Stimulated activated CD4-positive, alpha-beta T cell treated with anti-CD3 and anti-CD28 coated beads, Interleukin-1b, Interleukin-23, amount 100 ng/mL, for 48 hours (primary cell): Measurements from ENCODE around the gene DTNB.
"Not testable (repeated sequence)": the region's sequence is repeated elsewhere in the genome, so short reads cannot be mapped to it uniquely, and the experiment has no call there.

Source experiments
- DNase-seq: peaks from one replicate; pipeline ENCODE4 v3.0.0-alpha.2; 2020

Gene DTNB

GRCh38 chr2:25586726-25587144 is 86.6 kb downstream of the DTNB start:
- peak; percentile 35 for DNase-seq

DNA sequence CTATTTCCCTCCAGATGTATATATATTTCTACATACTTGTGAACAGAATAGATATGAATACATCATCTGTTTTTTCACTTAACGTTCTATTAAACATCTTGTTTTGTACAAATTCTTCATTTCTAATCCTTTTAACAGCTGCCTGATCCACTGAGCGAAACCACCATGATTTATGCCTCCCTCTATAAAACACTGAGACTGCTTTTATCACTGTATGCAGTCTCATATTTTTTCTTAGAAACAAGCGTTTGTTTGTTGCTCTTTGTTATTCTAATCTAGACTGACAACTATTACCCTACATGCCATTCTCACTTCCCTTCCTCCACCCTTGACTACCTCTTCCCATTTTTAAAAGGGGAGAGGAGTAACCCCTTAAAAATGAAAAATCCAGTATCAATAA is 88.2 kb downstream of the DTNB start:
- DNase-seq, result no peak

DNA sequence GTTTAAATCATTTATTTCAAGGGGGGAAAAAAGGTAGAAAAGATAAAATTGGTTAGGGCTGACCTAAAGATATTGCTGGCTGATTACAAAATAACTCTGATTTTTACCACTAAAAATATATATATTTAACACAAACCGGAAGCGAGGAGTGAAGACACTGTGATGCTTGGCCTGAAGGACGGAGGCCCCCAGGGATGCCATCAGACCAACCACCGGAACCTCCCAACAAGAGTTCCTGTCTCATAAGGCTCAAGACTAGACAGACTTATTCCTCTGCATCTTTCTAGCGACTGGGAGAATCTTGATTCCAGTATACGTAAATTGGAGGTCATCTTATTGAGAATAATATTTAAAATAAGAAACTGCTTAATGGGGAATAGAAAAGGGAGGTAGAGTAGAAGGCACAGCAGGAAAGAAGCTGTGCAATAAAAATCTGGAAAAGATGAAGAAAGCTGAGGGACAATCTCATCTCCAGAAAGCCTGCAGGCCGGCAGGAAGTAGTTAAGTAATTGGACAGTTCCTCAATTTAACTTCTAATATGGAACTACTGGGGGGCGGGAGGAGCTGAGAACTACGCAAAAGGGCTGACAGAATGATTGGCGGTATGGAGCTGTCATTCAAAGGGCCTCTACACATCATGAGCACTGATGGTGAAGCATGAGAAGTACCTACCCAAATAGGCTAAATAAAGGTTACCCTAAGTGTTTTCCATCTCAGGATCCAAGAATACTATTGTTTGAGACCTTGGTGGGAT is 91.1 kb downstream of the DTNB start:
- DNase-seq, result no peak

DNA sequence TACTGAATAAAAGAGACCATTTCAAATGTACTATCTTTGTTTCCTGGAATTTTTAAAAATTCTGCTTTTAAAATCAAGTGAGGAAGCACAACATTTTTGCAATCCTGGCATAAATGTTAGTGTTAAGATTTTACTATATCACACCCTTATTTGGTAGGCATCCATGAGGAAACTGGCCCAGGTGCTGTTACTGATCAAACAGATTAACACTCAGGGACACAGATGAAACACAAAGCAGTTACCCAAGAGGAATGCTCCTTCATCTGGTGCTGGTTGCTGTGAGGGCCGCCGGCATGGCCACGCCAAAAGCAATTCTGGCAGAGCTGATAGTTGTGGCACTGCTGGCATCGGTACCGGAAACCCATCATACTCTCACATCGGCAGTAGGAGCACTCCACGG is 96.8 kb downstream of the DTNB start:
- DNase-seq, result no peak

DNA sequence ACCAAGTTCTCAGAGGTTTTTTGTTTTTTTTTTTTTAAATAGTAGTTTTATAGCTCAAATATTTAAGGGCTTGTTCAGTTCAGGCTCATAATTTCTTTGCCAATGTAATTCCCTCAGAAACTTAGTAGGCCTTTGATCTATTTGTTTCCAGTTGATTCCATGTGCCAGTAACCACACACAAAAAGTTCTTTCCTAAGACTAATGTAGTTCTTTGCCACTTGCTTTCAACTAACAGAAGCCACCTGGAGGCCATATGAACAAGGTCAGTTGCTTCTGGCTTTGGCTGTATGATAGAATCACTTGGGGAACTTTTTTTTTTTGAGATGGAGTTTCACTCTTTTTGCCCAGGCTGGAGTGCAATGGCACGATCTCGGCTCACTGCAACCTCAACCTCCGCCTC is 100.7 kb downstream of the DTNB start:
- no peak for DNase-seq

- DNase-seq, result no peak
Measured at GRCh38 chr2:25570161-25570845, 103.1 kb downstream of the DTNB start.

GRCh38 chr2:25567406-25567805 is 106.0 kb downstream of the DTNB start:
- no peak for DNase-seq

DNA sequence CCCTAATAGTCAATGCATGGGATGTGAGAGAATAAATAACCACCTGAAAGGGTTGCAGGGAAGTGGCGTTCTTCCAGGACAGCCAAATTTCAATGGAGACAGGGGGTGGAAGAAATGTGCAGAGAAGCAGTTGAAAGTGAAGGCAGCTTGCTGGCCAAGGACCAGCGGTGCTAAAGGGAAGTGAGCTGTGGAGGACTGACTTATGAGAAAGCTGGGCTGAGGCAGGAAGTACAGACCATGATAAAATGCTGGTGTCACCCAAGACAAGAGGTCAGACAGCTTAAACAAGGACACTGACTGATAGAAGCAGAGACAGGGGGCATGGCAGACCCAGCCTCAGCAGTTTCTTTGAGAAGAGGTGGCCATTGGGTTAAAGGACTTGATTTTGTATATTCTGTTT is 106.7 kb downstream of the DTNB start:
- DNase-seq, result no peak

DNA sequence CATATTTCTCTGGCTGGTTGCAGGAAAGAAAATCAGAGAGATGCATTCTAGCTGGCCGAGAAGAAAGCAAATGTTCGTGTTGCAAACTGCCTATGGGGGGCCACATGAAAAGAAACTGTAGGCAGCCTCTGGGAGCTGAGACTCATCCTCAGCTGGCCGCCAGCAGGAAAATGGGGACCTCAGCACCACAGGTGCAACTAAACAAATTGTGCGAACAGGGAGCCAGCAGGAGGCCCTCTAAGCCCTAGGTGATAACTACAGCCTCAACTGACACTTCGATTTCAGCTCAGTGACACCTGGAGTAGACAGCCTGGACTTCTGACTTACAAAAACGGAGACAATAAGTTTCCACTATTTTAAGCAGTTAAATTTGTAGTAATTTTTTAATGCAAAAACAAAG is 107.3 kb downstream of the DTNB start:
- no peak for DNase-seq

- peak; percentile 43 for DNase-seq
Measured at GRCh38 chr2:25561136-25561850, 112.1 kb downstream of the DTNB start.

- DNase-seq, result no peak
Measured at GRCh38 chr2:25559148-25559547, 114.2 kb downstream of the DTNB start.

DNA sequence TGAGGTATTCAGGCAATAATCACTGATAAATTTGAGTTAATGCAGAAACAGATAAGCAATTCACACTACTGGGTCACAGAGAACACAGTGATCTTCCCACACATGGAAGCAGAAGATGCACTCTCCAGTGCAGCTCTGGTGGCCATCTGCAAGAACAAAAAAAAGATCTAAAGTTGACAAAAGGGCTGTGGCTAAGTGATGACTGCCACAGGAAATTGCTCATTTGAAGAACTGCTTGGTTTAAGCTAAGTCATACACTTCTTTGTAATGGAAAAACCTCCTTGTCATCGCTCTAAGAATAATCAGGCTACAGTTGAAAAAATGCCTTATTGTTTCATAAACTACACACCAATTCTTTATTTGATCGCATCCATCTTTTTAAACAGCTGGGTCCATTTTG is 115.1 kb downstream of the DTNB start:
- peak; percentile 52 for DNase-seq

DNA sequence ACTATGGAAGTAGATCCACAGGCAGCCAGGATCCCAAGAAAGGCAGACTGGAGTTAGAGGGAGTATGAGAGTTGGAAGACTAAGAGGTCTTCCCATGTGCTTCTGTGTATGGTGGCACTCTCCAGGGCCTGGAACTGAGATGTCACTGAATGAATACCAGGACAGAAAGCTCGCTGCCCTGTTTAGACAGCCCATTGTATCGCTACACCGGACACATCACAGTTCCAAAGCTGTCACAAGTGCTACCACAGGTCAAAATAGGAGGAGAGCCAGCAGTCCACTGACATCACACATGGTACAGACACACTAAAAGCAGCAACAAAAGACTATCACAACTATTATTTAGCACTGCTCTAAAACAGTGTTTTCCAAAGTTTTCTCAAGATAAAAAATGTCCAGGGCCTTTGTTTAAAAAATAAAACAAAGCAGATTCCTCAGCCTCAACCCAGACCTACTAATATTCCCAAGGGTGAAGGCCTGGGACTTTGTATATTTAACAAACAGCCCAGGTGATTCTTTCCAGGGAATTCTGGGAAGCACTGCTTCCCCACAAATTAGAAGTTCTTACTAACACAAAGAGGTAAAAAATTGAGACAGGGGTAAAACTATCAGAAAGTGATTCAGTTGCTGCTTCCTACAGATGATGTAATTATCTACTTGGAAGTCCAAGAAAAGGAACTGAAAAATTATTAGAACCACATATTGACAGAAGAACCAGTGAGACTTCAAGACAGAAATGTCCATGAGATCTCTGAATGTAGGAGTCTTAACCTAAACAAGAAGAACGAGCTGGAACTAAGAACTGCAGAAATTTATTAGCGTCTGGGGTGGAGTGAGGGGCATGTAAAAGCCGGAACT is 116.0 kb downstream of the DTNB start:
- DNase-seq, result no peak

GRCh38 chr2:25552318-25552717 is 121.1 kb downstream of the DTNB start:
- DNase-seq, result no peak

GRCh38 chr2:25551316-25551715 is 122.1 kb downstream of the DTNB start:
- no peak for DNase-seq

- DNase-seq, result not testable (repeated sequence)
Measured at GRCh38 chr2:25549571-25549970, 123.8 kb downstream of the DTNB start.

DNA sequence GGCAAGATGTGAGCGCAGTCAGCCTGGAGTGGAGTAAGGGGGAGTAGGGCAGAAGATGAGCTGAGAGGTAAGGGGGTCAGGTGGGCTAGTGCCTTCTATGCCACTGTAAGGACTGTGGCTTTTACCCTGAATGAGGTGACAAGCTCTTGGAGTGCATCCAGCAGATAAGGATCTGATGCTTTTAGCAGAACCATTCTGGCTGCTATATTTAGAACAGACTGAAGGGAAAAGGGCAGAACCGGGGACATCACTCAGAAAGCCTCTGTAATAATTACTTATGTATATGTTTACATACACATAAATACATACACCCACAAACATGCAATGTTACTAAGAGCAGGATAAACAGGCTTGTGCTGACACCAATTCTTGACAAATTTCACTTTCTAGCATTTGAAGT is 124.8 kb downstream of the DTNB start:
- DNase-seq, result no peak

GRCh38 chr2:25546852-25547251 is 126.5 kb downstream of the DTNB start:
- DNase-seq, result no peak

- no peak for DNase-seq
Measured at GRCh38 chr2:25545899-25546298, 127.5 kb downstream of the DTNB start.

- DNase-seq, result no peak
Measured at GRCh38 chr2:25544445-25544844, 128.9 kb downstream of the DTNB start.

GRCh38 chr2:25543939-25544338 is 129.4 kb downstream of the DTNB start:
- DNase-seq, result no peak

- DNase-seq, result no peak
Measured at GRCh38 chr2:25541378-25541777, 132.0 kb downstream of the DTNB start.

DNA sequence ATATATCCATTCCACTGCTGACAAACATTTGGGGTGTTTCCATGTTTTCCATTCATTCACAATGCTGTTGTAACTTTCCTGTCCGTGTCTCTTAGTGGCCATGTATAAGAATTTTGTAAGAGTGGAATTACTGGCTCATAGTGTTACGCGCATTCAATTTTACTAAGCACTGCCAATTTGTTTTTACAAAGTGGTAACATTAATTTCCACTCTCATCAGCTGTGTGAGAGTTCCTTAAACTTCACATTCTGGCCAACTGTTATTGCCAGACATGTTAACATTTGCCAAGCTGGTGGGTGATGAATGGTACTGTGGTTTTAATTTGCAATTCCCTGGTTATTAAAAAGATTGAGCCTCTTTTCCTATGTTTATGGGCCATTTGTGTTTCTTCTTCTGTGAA is 134.2 kb downstream of the DTNB start:
- DNase-seq, result no peak
